ENCODE measurements around the gene ROBO3. TPM values are rescaled to one million over a fixed set of nuclear protein-coding genes. Genes with fewer than 3 reads are reported as not detected.

The ROBO3 gene
- total RNA-seq, 2 experiments from 2014 or later, result 17.9 to 23.7 TPM

DNA sequence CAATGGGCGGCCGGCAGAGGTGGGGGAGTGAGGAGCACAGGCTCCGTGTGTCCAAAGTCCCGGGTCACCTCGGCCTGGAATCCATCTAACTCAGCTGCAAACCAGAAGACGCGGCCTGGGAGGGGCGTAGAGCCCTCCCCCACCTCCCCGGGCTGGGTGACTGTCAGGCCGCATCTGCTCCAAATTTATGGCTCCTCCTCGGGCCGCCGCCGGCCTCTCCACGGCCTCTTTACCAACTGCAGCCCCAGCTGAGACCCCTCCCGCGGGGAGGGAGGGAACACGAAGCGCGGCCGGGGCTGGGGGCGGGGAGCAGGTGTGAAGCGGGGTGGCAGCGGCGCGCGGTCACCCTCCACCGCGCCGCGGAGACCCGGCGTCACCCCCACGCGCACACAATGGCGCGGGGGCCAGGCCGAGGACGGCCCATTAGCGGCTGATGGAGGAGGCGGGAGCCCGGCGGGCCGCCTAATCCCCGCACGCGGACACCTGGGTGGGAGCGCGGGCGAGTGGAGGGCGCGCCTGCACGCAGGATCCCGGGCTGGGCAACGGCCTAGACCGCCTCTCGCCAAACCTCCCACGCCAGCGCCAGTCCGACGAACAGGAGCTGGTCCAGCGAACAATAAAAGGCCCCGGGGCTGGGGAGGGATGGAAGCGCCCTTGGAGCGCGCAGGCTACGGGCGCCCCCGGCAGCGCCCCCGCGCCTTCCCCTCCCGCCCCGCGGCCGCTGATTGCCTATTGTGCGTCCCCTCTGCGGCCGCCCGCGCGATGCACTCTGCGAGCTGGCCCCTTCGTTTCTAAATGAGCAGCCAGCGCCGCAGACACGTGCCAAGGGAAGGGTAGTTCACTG, 25.9 kb upstream of the ROBO3 start:
- Mint-ChIP-seq H3K27ac (no peak overlapping the region), H3K4me1 (peaks cover 15% of the 10 kb centered on the region), H3K27me3 (peaks cover 84% of the 10 kb centered on the region), H3K36me3 (no peaks in the 10 kb centered on the region), H3K9me3 (no peaks in the 10 kb centered on the region), H3K4me3 (peak overlapping the region; percentile 42)
- peak; percentile 18 for DNase-seq

DNA sequence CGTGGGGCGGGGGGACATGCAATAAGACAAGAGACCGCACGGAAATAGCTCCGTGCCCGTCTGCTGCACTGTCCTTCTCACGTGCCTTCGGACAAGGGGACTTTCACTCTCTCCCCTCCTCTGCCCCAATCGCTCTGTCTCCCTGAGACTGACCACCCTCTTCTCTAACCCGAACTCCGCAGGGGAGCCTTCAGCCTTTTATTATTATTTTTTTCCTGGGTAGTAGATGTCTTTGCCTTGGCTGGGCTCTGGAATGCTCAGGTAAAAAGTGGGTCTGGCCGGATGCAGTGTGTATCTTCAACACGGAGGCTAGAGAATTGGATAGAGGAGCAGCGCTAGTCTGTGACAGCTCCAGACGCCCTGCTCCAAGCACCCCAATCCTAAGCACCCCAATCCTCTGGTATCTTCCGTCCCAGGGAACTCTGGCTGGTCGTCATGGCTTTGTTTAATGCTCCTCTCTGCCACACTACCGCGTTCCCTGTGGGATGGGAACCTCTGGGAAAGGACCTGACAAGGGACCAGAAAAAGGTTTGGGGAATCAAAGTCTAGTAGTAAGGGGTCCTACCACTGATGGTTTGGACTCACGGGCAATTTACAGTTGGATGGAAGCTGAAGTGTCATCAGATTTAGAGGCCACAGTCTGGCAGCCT, 25.1 kb upstream of the ROBO3 start:
- H3K36me3 Mint-ChIP-seq, result no peaks in the 10 kb centered on the region
- H3K4me1 Mint-ChIP-seq, result peaks cover 17% of the 10 kb centered on the region
- H3K4me3 Mint-ChIP-seq, result no peak overlapping the region
- no peaks in the 10 kb centered on the region for H3K9me3 Mint-ChIP-seq
- peaks cover 88% of the 10 kb centered on the region for H3K27me3 Mint-ChIP-seq
- DNase-seq, result no peak
- no peak overlapping the region for H3K27ac Mint-ChIP-seq

DNA sequence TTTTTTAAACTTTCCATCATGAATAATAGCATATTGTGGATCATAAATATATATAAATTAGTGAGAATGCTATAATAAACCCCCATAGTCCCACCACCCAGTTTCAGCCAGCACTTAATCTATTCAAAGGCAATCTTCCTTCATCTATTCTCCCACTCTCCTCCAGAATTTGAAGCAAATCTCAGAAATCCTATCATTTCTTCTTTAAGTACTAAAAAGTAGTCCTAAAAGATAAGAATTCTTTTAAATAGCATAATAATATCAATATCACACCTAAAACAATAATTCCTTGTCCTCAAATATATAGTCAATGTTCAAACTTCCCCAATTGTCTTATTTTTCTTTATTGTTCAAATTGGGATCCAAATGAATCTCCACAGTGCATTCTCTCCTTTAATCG, 24.6 kb upstream of the ROBO3 start:
- Mint-ChIP-seq H3K4me1 (peaks cover 17% of the 10 kb centered on the region), H3K9me3 (no peaks in the 10 kb centered on the region), H3K36me3 (no peaks in the 10 kb centered on the region), H3K27ac (no peak overlapping the region), H3K4me3 (no peak overlapping the region), H3K27me3 (peaks cover 90% of the 10 kb centered on the region)
- no peak for DNase-seq

DNA sequence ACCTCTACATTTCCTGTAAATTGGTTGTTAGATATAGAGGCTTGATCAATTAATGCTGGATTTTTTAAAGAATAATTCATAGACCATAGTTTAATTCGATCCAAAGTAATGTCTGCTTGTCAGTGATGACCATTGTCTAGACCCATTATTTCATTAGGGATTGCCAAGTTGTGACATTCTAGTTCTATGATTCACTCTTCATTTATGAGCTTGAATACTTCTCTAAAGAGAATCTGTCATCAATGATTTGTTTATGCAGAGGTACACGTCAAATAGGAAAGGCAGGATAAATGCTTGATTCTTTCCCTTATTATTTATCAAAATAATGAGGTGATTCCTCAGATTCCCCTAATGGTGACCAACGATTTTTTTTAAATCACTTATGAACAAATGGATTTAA, 24.0 kb upstream of the ROBO3 start:
- Mint-ChIP-seq H3K4me1 (peaks cover 17% of the 10 kb centered on the region), H3K27me3 (peaks cover 91% of the 10 kb centered on the region), H3K4me3 (no peak overlapping the region), H3K36me3 (no peaks in the 10 kb centered on the region), H3K9me3 (no peaks in the 10 kb centered on the region), H3K27ac (no peak overlapping the region)
- no peak for DNase-seq

DNA sequence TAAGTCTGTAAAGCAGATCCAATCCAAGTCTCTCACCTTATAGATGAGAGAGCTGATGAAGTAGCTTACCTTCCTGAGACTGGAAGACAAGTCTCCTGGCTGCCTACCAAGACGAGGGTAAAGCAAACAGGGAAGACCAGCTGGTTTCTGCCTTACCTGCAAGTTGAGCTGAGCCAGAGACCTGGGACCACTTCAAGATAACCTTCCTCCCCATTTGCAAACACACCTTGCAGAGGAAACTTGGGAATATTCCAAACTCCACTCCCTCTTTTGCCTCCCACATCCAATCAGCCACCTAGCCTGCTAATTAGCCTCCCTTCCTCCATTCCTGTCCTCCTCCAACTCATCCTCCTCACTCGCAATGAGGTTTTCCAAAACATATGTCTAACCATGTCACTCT, 23.4 kb upstream of the ROBO3 start:
- Mint-ChIP-seq H3K27ac (no peak overlapping the region), H3K27me3 (peaks cover 95% of the 10 kb centered on the region), H3K36me3 (no peaks in the 10 kb centered on the region), H3K9me3 (no peaks in the 10 kb centered on the region), H3K4me1 (peaks cover 13% of the 10 kb centered on the region), H3K4me3 (no peak overlapping the region)
- no peak for DNase-seq

DNA sequence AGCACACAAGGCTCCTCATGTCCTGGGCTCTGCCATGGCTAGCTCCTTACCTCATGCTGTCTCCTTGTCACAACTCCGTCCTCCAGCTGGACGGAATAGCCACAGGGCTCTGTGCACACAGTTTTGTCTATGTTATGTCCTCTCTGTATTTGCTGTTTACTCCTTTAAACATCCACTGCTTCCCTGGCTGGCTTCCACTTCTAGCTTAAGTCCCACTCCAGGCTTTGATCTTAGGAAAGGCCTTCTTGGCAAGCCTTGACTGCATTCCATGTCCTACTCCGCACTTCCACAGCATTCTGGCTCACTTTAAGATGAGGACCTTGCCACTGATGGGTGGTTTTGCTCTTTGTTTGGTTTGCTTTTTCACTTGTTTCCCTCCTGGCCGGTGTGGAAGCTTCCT, 22.9 kb upstream of the ROBO3 start:
- Mint-ChIP-seq H3K27ac (no peak overlapping the region), H3K27me3 (peaks cover 95% of the 10 kb centered on the region), H3K4me1 (peaks cover 8% of the 10 kb centered on the region), H3K9me3 (no peaks in the 10 kb centered on the region), H3K4me3 (no peak overlapping the region), H3K36me3 (no peaks in the 10 kb centered on the region)
- DNase-seq, result no peak

DNA sequence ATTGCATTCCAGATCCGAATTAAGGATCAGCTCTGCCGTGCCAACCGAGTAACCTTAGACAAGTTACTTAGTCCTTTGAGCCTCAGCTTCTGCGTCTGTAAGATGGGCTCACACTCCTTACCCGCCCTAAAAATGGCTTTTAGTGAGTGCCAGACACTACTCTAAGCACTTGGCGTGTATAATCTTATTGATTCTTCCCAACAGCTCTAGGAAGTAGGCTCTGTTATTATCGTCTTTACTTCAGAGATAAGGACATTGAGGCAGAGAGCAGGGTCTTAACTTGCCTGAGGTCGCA, 21.7 kb upstream of the ROBO3 start:
- no peaks in the 10 kb centered on the region for H3K36me3 Mint-ChIP-seq
- no peak overlapping the region for H3K4me3 Mint-ChIP-seq
- peaks cover 95% of the 10 kb centered on the region for H3K27me3 Mint-ChIP-seq
- no peaks in the 10 kb centered on the region for H3K9me3 Mint-ChIP-seq
- peaks cover 7% of the 10 kb centered on the region for H3K4me1 Mint-ChIP-seq
- H3K27ac Mint-ChIP-seq, result no peak overlapping the region
- DNase-seq, result no peak

DNA sequence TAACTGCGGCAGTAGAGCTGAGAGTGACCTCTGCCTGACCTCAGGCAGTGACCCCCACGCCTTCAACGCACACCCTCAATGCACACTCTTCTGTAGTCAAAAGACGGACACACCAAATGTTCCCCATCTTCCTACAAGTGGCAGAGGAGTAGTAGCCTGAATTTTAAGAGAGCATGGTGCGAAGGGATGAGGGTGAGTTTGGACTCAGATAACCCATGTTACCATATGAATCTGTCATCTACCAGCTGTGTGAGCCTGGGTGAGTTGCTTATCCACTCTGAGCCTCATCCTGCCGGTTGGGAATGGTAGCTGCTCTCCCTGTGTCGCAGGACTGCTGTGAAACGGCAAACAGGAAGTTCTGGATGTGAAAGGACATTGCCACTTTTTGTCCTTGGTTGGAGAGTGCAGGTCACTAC, 20.6 kb upstream of the ROBO3 start:
- Mint-ChIP-seq H3K27me3 (peaks cover 99% of the 10 kb centered on the region), H3K4me1 (peaks cover 7% of the 10 kb centered on the region), H3K36me3 (no peaks in the 10 kb centered on the region), H3K4me3 (no peak overlapping the region), H3K9me3 (no peaks in the 10 kb centered on the region), H3K27ac (no peak overlapping the region)
- DNase-seq, result no peak

DNA sequence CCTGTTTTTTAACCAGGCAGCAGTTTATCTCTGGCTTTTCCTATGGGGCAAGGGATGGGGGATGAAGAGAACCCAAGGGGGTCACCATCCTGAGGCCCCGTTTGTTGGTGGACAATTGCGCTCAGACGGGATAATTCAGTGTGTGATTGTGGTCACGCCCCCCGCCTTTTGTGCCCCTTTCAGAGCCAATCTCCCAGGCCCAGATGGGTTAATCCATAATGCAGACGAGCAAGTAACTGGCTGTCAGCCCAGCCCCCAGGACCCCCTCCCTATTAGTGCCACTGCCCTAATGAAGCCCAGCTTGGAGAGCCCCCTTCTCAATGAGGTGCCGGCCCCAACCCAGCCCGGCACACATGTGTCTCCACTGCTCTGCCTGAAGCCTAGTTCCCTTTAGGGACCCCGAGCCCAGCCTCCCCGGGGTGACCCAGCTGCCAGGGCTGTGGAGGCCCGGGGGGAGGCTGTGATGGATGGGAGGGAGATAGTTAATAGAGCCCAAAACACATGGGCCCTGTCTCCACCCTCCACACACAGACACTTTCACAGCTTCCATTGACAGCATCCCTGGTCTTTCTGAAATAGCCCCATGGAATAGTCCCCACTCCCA, 19.1 kb upstream of the ROBO3 start:
- Mint-ChIP-seq H3K9me3 (no peaks in the 10 kb centered on the region), H3K27ac (no peak overlapping the region), H3K36me3 (no peaks in the 10 kb centered on the region), H3K4me3 (no peak overlapping the region), H3K4me1 (peaks cover 2% of the 10 kb centered on the region), H3K27me3 (peaks cover 94% of the 10 kb centered on the region)
- DNase-seq, result no peak

DNA sequence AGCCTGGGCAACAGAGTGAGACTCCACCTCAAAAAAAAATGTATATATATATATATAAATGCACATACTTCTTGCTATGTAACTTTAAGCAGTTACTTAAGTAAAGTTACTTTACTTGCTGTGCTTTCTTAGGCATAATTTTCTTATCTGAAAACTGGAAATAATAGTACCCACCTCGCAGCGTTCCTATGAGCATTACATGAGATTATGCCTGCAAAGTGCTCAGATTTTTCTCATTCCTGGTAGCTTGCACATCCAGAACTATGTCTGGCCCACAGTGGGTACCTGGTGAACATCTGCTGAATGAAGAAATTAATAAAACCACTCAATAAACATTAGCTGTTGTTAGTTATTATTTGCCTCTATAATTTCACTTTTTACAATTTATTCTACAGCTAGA, 6.1 kb upstream of the ROBO3 start:
- H3K36me3 Mint-ChIP-seq, result no peaks in the 10 kb centered on the region
- DNase-seq, result no peak
- H3K4me3 Mint-ChIP-seq, result no peak overlapping the region
- H3K4me1 Mint-ChIP-seq, result peaks cover 2% of the 10 kb centered on the region
- H3K27me3 Mint-ChIP-seq, result peaks cover 38% of the 10 kb centered on the region
- no peaks in the 10 kb centered on the region for H3K9me3 Mint-ChIP-seq
- no peak overlapping the region for H3K27ac Mint-ChIP-seq

DNA sequence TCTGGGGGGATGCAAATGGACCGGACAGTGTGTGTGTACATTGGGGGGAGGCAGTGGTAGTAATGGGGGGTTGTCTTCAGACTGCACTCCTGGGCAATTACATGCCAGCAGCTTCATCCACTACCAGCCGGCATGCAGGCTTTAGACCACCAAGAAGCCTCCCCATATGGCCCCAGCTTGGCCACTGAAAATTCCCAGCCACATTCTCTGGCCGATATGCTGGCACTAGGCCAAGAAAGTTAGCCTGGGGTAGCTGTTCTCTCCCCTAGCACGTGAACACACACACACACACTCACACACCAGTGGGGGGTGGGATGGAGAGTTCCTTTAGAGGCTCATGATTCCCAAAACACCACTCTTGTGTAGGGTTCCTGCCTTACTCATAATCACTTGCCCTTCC, 3.6 kb upstream of the ROBO3 start:
- Mint-ChIP-seq H3K27ac (no peak overlapping the region), H3K27me3 (peaks cover 63% of the 10 kb centered on the region), H3K9me3 (no peaks in the 10 kb centered on the region), H3K4me3 (no peak overlapping the region), H3K36me3 (no peaks in the 10 kb centered on the region), H3K4me1 (peaks cover 9% of the 10 kb centered on the region)
- no peak for DNase-seq

DNA sequence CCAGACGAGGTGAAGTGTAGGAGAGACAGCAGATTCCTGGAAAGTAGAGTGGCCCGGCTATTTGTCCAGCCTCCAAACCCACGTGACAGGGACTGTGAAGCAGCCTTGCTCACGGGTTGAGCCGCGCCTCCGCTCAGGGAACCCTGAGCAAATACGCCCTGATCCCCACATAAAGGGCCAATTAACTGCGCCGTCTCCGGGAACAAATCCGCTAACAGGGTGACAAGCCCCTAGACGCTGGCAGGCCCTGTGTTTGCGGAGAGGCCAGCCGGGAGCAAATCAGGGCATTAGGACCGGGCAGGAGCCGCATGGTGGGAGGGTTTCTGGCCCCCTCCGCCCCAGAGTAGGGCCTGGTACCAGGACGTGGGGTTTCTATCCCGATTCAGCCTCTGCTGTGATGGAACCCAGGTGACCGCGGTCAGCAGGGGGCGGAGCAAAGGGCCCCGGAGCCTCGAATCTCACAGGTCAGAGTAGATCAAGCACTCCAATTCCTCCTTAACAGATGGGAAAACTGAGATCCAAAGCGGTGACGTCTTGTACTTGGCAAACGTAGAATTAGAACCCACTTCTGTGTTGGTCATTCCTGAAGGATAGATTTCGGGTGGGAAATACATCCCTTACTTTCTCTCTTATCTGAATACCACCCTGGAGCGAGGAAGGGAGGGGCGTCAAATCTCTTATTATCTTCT, 2.0 kb upstream of the ROBO3 start:
- Mint-ChIP-seq H3K4me1 (peaks cover 18% of the 10 kb centered on the region), H3K9me3 (no peaks in the 10 kb centered on the region), H3K27me3 (peaks cover 79% of the 10 kb centered on the region), H3K36me3 (no peaks in the 10 kb centered on the region), H3K27ac (no peak overlapping the region), H3K4me3 (no peak overlapping the region)
- no peak for DNase-seq

DNA sequence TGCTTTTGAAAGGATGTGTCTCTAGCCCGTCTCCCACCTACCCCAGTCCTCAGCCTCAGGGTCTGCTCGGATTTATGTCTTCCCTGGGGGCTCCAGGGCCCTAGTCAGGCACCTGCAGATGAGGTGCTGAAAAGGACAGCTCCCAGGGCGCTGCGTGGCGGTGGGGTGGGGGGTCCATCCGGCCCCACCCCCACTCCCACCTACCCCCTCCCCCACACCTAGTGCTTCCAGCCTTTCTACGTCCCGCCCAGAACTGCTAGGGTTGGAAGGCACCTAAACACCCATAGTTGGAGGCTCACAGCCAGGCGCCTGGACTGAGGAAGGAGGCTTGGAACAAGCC, 1.4 kb upstream of the ROBO3 start:
- H3K9me3 Mint-ChIP-seq, result no peaks in the 10 kb centered on the region
- H3K4me1 Mint-ChIP-seq, result peaks cover 22% of the 10 kb centered on the region
- H3K36me3 Mint-ChIP-seq, result no peaks in the 10 kb centered on the region
- H3K27ac Mint-ChIP-seq, result no peak overlapping the region
- no peak overlapping the region for H3K4me3 Mint-ChIP-seq
- no peak for DNase-seq
- H3K27me3 Mint-ChIP-seq, result peaks cover 84% of the 10 kb centered on the region

DNA sequence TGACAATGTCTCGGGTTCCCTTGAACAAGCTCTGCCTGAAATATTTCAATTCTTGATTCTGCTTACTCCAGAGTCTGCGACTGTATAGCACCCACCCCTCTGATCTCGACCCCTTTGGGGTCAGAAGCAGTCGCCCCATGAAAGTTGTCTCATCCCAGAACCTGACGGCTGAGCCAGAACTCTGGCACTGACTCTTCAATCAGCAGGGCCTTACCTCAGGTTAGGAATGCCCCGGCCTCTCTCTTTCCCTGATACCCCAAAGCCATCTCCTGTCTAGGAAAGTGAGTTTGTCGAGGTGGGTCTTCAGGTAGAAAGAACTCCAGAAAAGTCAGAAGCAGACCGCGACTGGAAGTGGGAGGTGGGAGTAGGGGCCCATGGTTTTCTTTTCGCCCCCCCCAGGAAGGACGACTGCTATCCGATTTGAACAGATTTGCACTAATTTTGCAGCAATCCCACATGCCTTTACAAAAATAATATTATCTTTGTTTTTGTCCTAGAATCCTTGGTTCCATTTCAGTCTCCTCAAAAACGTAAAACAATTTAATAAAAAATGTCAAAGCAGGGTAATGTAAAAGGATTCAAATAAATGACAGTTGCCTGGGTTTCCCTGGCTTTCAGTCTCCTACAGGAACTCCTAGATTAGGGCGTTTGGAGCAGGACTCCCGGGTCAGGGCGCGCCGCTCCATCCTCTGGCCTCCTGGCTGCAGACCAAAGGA, 898 bp upstream of the ROBO3 start:
- Mint-ChIP-seq H3K4me1 (peaks cover 27% of the 10 kb centered on the region), H3K36me3 (no peaks in the 10 kb centered on the region), H3K27ac (no peak overlapping the region), H3K27me3 (peaks cover 89% of the 10 kb centered on the region), H3K4me3 (no peak overlapping the region), H3K9me3 (no peaks in the 10 kb centered on the region)
- DNase-seq, result no peak

DNA sequence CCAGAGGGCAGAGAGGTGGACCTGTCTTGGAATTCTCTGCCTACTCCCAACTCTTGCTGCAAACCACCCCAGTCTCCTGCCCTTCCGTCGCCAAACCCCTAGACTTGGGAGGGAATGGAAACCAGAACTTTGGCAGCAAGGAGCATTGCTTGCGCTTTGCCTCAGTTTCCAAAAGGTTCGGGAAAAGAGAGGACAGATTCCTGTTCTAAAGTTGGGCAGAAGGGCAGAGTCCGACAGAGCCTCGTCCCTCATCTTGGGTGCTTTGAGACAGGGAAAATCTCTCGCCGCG, 396 bp upstream of the ROBO3 start:
- no peak overlapping the region for H3K27ac Mint-ChIP-seq
- no peaks in the 10 kb centered on the region for H3K36me3 Mint-ChIP-seq
- H3K9me3 Mint-ChIP-seq, result no peaks in the 10 kb centered on the region
- H3K4me1 Mint-ChIP-seq, result peaks cover 29% of the 10 kb centered on the region
- H3K27me3 Mint-ChIP-seq, result peaks cover 94% of the 10 kb centered on the region
- DNase-seq, result no peak
- H3K4me3 Mint-ChIP-seq, result no peak overlapping the region

All from activated naive CD8-positive, alpha-beta T cell treated with anti-CD3 and anti-CD28 coated beads for 36 hours (primary cell).